ENCODE measurements around the gene MIER2.
"Not testable (repeated sequence)": the region's sequence is repeated elsewhere in the genome, so short reads cannot be mapped to it uniquely, and the experiment has no call there.

Gene MIER2

DNA sequence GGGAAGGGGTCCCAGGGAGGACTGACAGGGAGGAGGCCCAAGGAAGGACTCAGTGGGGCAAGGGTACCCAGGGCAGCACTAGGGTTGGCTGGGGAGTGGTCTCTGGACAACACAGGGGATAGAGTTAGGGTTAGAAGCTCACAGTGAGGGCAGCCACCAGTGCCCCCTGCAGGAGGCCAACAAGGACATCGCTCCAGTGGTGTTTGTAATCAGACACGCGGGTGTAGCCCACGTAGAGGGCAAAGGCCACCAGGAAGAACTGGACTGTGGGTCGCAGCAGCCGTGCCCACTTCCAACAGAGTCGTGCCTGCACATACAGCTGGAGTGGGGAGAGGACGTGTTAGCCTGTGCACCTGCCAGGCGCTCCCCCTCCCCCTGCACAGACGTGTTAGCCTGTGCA lies 62.6 kb downstream of the MIER2 start:
- DNase-seq (ENCODE audit: low read depth) = no peak

GRCh38 chr19:281156-281853 lies 63.3 kb downstream of the MIER2 start:
- no peak for DNase-seq (ENCODE audit: low read depth)

DNA sequence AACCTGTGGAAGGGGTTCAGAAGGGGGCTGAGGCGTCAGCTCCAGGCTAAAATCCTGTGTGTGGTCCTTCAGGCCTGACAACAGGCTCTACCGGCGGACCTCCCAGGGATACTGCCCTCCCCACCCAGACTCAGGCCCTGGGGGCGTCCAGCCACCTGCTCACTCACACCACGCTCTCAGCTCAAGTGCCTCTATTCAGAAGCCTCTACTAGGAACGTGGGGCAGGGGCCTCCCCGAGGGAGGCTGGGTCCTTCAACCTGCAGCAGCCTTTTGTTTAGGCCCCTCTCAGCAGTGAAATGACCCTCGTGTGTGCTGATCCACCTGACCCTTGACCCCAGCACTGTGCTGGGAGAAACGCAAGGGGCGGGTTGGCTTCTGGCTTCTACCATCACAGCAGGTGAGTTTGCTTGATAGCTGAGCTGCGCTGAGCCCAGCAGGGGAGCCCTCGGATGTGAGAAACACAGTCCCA lies 64.0 kb downstream of the MIER2 start:
- no peak for DNase-seq (ENCODE audit: low read depth)

DNA sequence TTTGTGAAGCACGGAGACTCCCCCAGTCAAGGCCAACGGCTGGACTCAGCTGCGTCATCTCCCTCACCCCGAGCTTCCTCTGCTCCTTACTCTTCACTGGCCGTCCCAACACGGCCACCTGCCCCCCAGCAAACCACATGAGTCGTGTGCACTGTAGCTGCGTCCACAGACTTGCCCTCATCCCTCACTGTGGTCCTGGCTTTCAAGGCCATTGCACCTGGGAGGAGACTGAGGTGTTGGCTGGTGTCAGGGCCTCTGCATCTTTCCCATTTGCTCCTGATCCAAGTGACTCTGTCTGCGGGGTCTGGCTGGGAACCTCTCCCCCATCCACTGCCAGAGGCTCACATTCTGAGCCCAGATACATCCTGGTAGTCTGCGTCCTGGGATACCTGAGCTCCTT lies 64.9 kb downstream of the MIER2 start:
- no peak for DNase-seq (ENCODE audit: low read depth)

- no peak for DNase-seq (ENCODE audit: low read depth)
Measured at GRCh38 chr19:279231-279630, 65.4 kb downstream of the MIER2 start.

DNA sequence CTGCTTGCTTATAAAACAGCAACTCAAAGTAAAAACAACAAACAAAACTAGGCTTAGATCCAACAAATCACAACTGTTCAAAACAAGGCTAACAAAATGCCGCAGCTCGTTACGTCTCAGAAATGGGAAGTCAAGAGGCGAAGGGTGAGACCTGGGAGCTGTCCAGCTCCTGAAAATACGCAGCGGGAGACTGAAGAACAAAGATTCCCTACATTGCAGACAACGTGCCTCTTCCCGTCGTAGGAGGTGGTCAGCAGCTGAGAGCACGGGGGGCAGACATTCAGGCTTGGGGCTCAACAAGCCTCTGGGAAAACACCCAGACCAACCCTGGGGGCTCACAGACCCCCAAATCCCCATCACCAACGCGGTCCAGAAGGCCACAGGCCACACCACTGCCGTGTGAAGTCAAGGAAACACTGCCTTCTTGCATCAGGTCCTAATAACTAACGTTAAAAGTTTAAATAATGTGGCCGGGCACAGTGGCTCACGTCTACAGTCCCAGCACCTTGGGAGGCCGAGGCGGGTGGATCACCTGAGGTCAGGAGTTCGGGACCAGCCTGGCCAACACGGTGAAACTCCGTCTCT lies 66.9 kb downstream of the MIER2 start:
- DNase-seq (ENCODE audit: low read depth) = no peak

DNA sequence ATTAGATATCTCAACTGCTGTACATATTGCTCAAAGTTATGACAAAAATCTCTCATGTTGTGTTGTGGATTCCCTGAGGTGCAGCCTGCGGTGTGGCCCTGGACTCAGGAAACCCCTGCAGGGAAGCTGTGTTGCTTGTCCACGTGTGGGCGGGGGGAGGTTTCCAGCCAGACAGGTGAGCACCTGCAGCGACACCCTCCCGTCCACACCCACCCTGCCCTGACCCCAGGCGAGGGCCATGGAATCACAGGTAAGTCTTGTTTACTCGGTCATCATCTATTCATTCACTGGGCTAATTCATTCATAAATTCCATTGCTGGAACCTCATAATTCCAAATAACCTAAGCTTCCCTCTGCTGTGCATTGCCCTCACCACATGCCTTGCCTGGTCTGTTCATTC lies 67.5 kb downstream of the MIER2 start:
- no peak for DNase-seq (ENCODE audit: low read depth)

GRCh38 chr19:275958-276646 lies 68.5 kb downstream of the MIER2 start:
- DNase-seq (ENCODE audit: low read depth) = no peak

GRCh38 chr19:275000-275399 lies 69.6 kb downstream of the MIER2 start:
- DNase-seq (ENCODE audit: low read depth) = no peak

DNA sequence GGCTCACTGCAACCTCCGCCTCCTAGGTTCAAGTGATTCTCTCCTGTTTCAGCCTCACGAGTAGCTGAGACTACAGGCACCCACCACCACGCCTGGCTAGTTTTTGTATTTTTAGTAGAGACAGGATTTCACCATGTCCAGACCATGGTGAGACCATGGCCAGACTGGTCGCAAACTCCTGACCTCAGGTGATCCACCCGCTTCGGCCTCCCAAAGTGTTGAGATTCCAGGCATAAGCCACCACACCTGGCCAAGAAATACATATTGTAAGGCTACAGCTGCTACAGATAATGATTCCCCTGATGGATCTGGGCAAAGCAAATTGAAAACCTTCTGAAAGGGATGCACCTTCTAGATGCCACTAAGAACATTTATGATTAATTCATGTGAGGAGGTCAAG lies 71.2 kb downstream of the MIER2 start:
- no peak for DNase-seq (ENCODE audit: low read depth)

DNA sequence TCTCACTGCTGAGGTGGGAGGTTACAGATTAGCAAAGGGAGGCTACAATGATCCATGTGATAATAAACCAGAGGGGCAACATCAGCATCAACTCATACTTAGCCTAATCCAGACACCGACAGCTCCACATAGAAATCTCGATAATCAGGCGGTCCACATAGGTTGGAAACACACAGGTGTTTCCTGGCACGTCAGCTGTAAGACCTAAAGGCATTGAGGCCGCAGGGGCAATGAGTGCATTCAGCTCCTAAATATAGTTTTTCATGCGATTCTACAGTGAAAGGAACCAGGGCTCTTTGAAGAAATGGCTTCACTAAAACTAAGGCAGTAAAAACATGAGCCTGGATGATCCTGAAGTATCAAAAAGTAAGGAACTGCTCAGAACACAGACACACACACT lies 72.7 kb downstream of the MIER2 start:
- no peak for DNase-seq (ENCODE audit: low read depth)

DNA sequence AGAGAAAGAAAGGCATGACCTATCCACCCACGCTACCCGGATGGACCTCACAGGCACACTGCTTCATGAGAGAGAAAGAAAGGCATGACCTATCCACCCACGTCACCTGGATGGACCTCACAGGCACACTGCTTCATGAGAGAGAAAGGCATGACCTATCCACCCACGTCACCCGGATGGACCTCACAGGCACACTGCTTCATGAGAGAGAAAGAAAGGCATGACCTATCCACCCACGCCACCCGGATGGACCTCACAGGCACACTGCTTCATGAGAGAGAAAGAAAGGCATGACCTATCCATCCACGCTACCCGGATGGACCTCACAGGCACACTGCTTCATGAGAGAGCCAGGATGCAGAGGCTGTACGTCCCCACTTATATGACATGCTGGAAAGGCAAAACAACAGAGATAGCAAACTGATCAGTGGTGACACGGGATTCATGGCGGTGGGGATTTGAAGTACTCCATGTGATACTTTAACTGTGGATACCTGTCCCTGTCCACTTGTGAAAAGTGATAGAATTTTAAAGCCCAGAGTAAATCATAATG lies 73.8 kb downstream of the MIER2 start:
- not testable (repeated sequence) for DNase-seq (ENCODE audit: low read depth)

GRCh38 chr19:269241-269640 lies 75.4 kb downstream of the MIER2 start:
- no peak for DNase-seq (ENCODE audit: low read depth)

GRCh38 chr19:262125-262524 lies 82.5 kb downstream of the MIER2 start:
- DNase-seq (ENCODE audit: low read depth) = no peak

DNA sequence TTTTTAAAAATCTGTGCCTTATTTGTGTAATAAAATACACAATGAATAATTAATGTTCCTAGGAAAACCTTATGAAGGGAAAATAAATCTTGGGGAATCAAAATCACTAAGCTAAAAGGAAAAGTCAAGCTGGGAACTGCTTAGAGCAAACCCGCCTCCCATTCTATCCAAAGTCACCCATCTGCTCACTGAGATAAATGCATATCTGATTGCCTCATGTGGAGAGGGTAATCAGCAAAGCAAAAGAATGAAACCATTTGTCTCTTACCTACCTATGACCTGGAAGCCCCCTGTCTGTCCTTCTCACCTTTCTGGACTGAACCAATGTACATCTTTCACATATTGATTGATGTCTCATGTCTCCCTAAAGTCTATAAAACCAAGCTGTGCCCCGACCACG lies 87.8 kb downstream of the MIER2 start:
- DNase-seq (ENCODE audit: low read depth) = not testable (repeated sequence)

Data from activated gamma-delta T cell treated with anti-CD3 and anti-CD28 coated beads, Interleukin-2, amount 50 U/mL, for 16 hours (primary cell).